HG03565 (cell line): Measurements from ENCODE around the gene HRG.

Experiments used
- ATAC-seq: cut with Tn5 transposase; IDR thresholded peaks from one replicate; pipeline ENCODE4 v1.9.1; 2021; ENCODE audit warnings: mild to moderate bottlenecking, moderate library complexity; ENCODE audit not compliant: unreplicated experiment

HRG gene

GRCh38 chr3:186637686-186638085 lies 28.1 kb upstream of the HRG start:
- no peak for ATAC-seq

- no peak for ATAC-seq
Observed at GRCh38 chr3:186638259-186638658, 27.6 kb upstream of the HRG start.

- no peak for ATAC-seq
Observed at GRCh38 chr3:186639778-186640472, 25.9 kb upstream of the HRG start, which contains the start of gene FETUB. Gene FETUB (plus strand): TSS chr3:186640399. CDS start chr3:186640461, 62 bp downstream.

GRCh38 chr3:186640473-186640818 lies 25.4 kb upstream of the HRG start:
- ATAC-seq, result no peak

- ATAC-seq, result no peak
Observed at GRCh38 chr3:186640929-186641328, 24.9 kb upstream of the HRG start.

- no peak for ATAC-seq
Observed at GRCh38 chr3:186642014-186642413, 23.8 kb upstream of the HRG start.

GRCh38 chr3:186643493-186643892 lies 22.3 kb upstream of the HRG start:
- ATAC-seq, result no peak

- no peak for ATAC-seq
Observed at GRCh38 chr3:186644683-186645082, 21.1 kb upstream of the HRG start.

GRCh38 chr3:186646106-186646505 lies 19.7 kb upstream of the HRG start:
- no peak for ATAC-seq

GRCh38 chr3:186646841-186647240 lies 19.0 kb upstream of the HRG start:
- no peak for ATAC-seq

- no peak for ATAC-seq
Observed at GRCh38 chr3:186648851-186649250, 17.0 kb upstream of the HRG start.

- no peak for ATAC-seq
Observed at GRCh38 chr3:186651678-186652215, 14.1 kb upstream of the HRG start.

GRCh38 chr3:186653080-186653707 lies 12.6 kb upstream of the HRG start:
- peak; percentile 79 for ATAC-seq

- no peak for ATAC-seq
Observed at GRCh38 chr3:186653984-186654383, 11.8 kb upstream of the HRG start.

GRCh38 chr3:186663361-186664118 lies 2.3 kb upstream of the HRG start:
- no peak for ATAC-seq

- ATAC-seq, result no peak
Observed at GRCh38 chr3:186664119-186664495, 1.7 kb upstream of the HRG start.

GRCh38 chr3:186664506-186664905 lies 1.3 kb upstream of the HRG start:
- no peak for ATAC-seq

- no peak for ATAC-seq
Observed at GRCh38 chr3:186668426-186668825, 2.6 kb downstream of the HRG start.

- no peak for ATAC-seq
Observed at GRCh38 chr3:186669378-186670084, 3.7 kb downstream of the HRG start.

GRCh38 chr3:186670155-186670554 lies 4.3 kb downstream of the HRG start:
- ATAC-seq, result no peak

GRCh38 chr3:186671051-186671450 lies 5.2 kb downstream of the HRG start:
- no peak for ATAC-seq
